Fibroblast of the aortic adventitia (primary cell): ENCODE results near the gene ZDHHC21. TPM values are rescaled to one million over a fixed set of nuclear protein-coding genes. Genes with fewer than 3 reads are reported as not detected.

Experiments
- DNase-seq: peaks from one replicate; pipeline ENCODE4 v3.0.0-alpha.2; 2010; ENCODE audit warnings: low read depth
- H3K4me3 ChIP-seq: 2 replicates; pipeline ENCODE4 v1.5.1; 2011; ENCODE audit warnings: low read depth, mild to moderate bottlenecking, control low read depth, low read length, moderate library complexity
- total RNA-seq: library from RNA; depleted of rRNA; stranded (reverse); fragments of >200 nt; gene quantifications from 2 replicates; pipeline ENCODE4 v1.2.3, GENCODE V29; 2012; ENCODE audit warnings: low replicate concordance
- TF ChIP-seq, protein P1 (sequence below): IDR thresholded peaks from 2 replicates; pipeline ENCODE4 v1.5.1; 2011; ENCODE audit warnings: mild to moderate bottlenecking, low read length, control low read depth, inconsistent platforms; ENCODE audit not compliant: insufficient read depth

ZDHHC21 gene
- total RNA-seq, 1 donor = 11.8 TPM

DNA sequence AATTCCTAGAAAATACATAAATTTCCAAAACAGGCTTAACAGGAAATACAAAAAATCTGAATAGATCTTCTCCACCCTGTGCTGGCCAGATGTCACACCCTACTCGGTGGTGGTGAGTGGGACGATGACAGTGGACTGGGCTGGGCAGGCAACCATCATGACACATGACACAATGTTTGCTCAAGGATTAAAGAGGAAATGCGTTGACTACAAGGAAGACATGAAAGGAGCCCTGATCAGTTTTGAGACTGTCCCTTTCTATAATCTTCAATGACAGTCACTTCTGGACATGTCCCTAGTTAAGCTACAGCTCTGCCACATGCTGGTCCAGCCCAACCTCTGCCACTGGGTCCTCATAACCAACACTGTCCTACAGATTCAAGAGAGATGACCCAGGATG is 99.8 kb downstream of the ZDHHC21 start:
- no peak overlapping the region for H3K4me3 ChIP-seq
- DNase-seq = no peak
- TF ChIP-seq, protein P1, sequence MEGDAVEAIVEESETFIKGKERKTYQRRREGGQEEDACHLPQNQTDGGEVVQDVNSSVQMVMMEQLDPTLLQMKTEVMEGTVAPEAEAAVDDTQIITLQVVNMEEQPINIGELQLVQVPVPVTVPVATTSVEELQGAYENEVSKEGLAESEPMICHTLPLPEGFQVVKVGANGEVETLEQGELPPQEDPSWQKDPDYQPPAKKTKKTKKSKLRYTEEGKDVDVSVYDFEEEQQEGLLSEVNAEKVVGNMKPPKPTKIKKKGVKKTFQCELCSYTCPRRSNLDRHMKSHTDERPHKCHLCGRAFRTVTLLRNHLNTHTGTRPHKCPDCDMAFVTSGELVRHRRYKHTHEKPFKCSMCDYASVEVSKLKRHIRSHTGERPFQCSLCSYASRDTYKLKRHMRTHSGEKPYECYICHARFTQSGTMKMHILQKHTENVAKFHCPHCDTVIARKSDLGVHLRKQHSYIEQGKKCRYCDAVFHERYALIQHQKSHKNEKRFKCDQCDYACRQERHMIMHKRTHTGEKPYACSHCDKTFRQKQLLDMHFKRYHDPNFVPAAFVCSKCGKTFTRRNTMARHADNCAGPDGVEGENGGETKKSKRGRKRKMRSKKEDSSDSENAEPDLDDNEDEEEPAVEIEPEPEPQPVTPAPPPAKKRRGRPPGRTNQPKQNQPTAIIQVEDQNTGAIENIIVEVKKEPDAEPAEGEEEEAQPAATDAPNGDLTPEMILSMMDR = no peak

DNA sequence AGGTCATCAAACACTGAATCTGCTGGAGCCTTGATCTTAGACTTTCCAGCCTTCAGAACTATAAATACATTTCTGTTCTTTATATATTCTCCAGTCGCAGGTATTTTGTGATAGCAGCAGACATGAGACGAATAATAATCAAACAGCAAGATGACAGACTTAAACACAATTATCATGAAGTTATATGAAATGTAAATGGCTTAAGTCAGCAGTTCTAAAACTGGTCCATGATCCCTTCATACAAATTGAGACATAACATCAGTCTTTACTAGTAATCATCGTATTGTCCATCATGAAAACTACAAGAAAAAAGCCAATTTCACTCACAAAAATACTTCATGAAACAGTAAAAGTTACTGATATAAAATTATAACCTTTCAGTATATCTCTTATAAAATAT is 101.8 kb downstream of the ZDHHC21 start:
- TF ChIP-seq, protein P1 = no peak
- no peak overlapping the region for H3K4me3 ChIP-seq
- no peak for DNase-seq

DNA sequence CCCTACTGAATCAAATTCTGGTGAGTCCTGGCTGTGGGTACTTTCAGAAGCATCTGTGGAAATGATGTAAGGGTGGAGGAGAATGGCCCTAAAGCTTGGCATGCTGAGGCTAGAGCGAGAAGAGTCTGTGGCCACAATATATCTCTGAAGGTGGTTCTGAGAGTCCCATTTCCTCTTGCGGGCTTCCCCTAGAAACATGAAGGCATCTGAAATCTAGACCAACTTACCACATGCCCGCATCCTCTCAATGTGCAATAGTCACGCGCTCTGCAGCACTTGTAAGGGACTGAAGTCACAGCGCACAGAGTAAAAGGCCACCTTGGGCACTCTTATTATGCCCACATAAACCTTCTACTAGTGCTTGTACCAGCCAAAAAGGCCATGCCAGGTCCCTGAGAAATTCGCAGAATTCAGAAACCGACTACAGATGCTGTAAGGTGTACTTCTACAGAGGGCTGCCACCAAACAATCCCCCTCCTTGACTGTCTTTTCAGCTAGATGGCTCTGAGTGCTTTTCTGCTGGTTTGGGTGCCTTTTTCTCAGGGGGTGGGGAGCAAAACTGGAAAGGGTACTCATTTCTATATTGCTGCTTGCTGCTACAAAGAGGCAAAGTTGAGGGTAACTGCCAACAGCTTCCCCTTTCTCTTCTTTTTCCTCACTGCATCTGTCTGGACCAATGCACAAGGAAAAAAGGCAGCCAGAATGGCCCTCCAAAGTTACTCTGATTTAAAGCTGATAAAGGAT is 107.3 kb downstream of the ZDHHC21 start:
- no peak for DNase-seq
- TF ChIP-seq, protein P1 = no peak
- no peak overlapping the region for H3K4me3 ChIP-seq

DNA sequence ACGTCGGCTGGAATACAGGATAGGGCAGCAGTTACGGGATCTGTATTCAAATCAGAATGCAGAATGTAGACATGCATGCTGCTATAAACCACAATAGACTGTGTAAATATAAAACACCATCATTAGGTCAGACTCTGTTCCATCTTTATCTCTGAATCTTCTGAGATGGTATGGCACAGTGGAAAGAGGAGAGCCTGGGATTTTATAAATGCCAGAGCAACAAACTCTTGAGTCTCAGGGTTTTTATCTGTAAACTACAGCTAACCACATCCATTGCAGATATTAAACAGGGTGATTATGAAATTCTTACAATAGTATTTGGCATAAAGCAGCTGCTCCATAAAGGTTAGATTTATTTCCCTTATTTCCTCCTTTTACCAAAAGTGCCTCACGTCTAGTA is 108.7 kb downstream of the ZDHHC21 start:
- peak; percentile 1 for DNase-seq
- no peak overlapping the region for H3K4me3 ChIP-seq
- TF ChIP-seq, protein P1 = no peak

DNA sequence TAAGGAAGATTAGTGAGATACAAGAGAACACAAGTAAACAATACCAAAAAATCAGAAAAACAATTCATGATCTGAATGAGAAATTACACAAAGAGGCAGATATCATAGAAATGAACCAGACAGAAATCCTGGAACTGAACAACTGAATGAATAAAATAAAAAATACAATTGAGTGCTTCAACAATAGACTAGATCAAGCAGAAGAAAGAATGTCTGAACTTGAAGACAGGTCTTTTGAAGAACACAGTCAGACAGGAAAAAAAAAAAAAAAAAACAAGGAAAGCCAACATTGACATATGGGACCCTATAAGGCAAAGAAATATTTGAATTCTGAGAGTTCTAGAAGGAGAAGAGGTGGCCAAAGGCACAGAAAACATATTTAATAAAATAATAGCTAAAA is 115.2 kb downstream of the ZDHHC21 start:
- TF ChIP-seq, protein P1 = no peak
- no peak overlapping the region for H3K4me3 ChIP-seq
- DNase-seq = no peak

DNA sequence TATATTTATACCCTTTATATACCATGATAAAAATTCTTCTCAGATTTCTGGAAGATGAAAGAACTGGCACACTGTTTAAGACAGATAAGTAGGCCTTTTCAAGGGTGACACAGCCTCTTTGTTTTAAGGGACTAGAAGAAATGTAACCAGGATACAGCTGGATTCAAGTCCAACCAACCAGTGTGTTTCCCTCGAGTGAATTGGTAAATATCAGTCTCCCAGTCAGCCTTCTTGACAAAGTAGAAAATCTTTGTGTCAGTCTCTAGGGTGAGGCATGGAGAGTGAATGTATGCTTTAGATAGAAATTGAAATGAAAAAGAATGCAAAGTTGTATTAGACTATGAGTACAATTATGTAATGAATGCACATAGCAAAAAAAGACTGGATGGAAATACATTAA is 119.1 kb downstream of the ZDHHC21 start:
- no peak overlapping the region for H3K4me3 ChIP-seq
- DNase-seq = no peak
- TF ChIP-seq, protein P1 = no peak

DNA sequence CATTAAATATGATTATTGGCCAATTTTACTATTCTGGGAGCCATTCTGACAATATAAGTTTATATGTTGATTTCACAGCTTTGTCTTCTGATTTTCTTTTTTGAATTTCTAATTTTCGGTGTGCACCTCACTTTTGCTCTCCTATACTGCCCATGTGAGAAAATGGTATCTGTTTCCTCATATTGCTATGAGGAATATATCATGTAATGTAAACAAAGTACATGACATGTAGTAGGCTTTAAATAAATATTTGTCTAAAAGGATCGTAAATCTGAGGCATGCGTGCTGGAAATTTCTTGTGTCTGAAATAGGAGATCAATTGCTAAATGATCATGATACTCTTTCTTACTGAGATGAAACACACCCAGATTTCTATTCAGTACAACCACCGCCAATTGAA is 119.9 kb downstream of the ZDHHC21 start:
- DNase-seq = no peak
- TF ChIP-seq, protein P1 = no peak
- no peak overlapping the region for H3K4me3 ChIP-seq
